Erythroblast (primary cell): ENCODE measurements around the gene PELO.

Experiments used
- GATA1 ChIP-seq: IDR thresholded peaks from 2 replicates; pipeline ENCODE4 v1.6.1; 2011; ENCODE audit warnings: low read depth, mild to moderate bottlenecking, control low read depth, low read length, moderate library complexity
- POLR2A ChIP-seq: IDR thresholded peaks from 2 replicates; pipeline ENCODE4 v1.6.1; 2011; ENCODE audit warnings: mild to moderate bottlenecking, low read length

GRCh38 chr5:52789851-52790250, 2.1 kb downstream of the PELO start:
- TF ChIP-seq POLR2A (no peak), GATA1 (no peak)
